UCSD-AML1 (cell line): Measurements from ENCODE around the gene FBP2.
A peak's percentile ranks its signal among the peaks of the same experiment; 100 is the strongest.
"Not testable (repeated sequence)": the region's sequence is repeated elsewhere in the genome, so short reads cannot be mapped to it uniquely, and the experiment has no call there.

ENCODE experiments used
- DNase-seq: peaks from one replicate; lab custom pipeline; 2025; ENCODE audit not compliant: unreplicated experiment; lab: John Stamatoyannopoulos, UW

Gene FBP2

DNA sequence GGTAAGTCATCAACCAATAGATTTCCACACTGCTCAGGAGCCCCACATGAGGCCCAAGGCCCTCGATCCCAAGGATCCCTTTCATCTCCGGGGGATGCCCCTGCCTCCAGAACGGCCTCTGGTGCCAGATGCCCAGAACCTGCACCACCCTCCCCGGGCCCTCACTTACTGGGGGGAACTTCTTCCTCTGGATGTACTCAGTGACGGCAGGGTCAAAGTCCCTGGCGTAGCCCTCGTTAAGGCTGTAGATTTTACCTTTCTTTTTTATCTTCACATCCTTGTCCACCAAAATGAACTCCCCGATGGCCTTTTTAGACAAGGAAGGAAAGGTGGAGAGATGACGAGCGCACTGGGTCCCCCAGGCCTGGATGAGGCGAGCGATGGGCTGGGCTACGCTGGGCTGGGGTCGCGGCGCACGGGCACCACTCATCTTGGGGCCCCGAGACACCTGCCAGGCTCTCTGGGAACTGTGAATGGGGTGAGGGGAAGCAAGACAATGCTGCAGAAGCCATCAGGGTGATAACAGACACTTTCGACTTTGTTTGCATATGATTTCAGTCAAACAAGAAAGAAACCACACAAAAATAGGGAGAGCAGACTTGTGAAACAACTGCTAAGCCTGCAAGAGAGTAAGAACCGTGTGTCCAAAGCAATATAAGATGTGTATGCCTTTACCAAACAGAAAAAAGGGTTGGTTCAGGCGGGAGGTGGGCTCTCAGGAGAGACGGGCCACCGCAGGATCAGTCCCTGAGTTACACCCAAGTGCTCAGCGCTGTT is 13.2 kb upstream of the FBP2 start:
- no peak for DNase-seq

DNA sequence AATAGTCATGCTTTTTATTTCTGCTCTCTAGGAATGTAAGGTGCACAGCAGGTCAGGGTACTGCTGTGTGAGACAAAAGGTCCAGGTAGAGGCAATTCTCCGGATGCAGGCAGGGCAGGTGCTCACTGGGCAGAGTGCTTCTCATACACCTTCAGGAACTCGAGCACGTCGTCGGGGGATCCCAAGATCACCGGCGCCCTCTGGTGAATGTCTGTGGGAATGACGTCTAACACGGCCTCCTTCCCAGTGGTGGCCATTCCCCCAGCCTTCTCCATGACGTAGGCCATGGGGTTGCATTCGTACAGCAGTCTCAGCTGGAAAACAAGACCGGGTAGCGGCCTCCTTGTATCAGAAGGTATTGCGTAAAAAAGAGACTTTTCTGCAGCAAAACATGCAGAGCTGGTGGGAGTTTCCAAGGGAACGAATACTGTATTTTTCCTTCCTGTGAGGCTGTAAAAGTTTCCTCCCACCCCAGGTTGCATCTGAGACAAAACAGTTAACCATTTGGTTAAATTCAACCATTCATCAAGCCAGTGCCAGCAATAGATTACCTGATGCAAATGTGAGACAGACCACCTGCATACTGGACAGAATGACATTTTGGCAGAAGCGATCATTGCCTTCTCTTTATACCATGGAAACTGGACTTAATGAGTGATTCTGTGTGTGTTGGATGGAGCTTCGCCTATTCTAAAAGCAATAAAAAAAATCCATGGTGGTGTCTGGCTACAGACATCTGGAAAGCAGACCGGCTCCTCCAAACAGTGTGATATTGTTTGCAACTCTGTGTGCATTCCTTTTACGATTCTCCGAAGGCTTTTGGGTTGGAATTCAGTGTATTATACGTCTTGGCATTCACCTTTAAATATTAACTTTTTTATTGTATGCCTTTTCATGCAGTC is 9.9 kb upstream of the FBP2 start:
- peak; percentile 69 for DNase-seq

DNA sequence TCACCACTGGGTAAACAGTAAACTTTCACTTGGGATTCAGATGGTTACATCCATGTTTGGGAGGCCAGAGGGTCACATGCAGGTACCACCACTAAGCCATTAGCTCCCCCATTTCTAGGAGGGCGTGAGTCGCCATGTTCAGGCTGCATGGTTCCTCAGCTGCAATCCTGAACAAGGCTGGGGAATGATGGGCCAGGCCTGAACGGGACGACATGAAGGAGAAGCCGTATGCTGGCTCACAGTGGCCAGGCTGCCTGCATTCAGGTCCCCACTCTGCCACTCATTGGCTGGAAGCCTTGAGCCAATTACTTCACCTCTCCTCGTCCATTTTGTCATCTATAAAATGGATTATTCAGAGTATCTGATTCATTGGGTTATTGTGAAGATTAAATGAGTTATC is 9.0 kb upstream of the FBP2 start:
- DNase-seq: no peak

DNA sequence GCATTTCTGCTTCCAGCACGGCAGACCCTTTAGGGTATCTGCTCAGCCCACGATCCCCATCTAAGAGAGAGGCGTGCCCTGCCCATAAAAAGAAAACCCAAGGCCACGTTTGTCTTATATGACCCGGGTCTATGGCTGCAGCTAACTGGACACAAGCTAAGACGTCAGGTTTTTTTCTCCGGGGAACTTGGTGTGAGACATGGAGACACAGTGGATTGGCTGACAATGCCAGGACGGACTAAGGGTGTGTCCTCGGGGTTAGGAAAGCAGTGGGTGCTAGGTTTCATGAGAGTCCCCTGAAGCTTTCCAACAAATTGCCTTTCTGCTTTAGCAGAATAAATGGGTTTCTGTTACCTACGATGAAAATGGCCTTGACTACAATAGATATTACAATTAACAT is 7.1 kb upstream of the FBP2 start:
- no peak for DNase-seq

DNA sequence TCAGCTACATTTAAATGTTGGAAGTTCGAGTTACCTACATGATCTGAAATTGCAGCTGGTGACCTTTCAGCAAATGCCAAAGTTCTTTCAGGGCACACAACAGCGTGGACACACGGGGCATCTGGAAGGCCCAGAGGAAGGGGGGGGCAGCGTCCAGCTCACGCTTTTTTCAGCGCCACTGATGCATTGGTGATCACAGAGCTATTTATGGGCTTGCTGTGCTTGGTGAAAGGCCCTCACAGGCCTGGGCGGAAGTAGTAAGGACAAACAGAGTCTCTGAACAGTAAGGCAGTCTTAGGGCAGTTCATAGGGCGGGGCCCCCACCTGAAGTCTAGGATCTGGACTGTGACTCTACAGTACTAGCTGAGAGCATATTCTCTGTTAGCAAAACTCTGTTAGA is 6.6 kb upstream of the FBP2 start:
- no peak for DNase-seq

DNA sequence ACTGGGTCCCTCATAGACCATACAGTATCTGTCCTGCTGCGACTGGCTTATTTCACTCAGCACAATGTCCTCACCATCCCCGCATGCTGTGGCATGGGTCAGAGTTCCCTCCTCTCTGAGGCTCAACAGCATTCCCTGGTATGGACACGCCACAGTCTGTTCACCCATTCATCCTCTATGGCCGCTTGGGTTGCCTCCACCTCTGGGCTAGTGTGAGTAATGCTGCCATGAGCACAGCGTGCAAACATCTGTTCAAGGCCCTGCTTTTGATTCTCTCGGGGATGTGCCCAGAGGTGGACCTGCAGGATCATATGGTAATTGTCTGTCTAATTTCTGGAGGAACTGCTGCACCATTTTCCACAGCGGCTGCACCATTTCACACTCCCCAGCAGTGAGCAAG is 5.5 kb upstream of the FBP2 start:
- DNase-seq: no peak

DNA sequence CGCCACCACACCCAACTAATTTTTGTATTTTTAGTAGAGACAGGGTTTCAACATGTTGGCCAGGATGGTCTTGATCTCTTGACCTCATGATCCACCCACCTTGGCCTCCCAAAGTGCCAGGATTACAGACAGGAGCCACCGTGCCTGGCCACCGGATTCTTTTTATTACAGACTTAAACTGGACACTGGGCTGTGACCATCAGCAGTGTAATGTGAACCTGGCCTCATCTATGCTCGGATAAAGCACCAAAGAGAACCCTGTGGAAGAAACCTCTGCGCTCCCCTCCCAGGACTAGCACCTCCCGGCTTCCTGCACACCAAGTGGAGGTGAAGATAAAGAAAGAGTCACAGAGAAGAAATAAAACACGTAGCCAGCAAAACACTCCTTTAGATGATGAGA is 941 bp downstream of the FBP2 start:
- DNase-seq: not testable (repeated sequence)

DNA sequence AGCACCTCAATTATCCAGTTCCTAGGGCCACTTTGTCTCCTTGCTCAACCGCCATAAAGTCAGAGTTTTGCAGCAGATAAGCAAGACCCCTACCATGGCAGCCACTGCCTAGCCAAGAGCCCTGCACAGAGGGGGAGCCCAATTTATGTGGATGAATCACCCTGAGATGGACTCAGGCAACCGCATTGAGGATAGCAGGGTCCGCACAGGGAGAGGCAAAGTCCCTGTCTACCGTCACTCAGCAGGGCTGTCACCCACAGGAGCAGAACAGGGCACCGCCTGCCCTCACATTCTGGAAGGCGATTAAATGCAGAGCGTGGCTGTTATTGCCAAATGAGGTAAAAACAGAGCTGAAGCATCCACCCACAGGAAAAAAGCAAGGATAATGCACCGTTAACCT is 1.7 kb downstream of the FBP2 start:
- DNase-seq: no peak

DNA sequence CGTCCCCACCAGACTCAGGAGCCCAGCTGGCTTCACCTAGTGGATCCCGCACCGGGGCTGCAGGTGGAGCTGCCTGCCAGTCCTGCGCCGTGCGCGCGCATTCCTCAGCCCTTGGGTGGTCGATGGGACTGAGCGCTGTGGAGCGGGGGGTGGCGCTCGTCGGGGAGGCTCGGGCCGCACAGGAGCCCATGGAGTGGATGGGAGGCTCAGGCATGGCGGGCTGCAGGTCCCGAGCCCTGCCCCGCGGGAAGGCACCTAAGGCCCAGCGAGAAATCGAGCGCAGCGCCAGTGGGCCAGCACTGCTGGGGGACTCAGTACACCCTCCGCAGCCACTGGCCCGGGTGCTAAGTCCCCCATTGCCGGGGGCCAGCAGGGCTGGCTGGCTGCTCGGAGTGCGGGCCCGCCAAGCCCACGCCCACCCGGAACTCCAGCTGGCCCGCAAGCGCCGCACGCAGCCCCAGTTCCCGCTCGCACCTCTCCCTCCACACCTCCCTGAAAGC is 2.5 kb downstream of the FBP2 start:
- not testable (repeated sequence) for DNase-seq

DNA sequence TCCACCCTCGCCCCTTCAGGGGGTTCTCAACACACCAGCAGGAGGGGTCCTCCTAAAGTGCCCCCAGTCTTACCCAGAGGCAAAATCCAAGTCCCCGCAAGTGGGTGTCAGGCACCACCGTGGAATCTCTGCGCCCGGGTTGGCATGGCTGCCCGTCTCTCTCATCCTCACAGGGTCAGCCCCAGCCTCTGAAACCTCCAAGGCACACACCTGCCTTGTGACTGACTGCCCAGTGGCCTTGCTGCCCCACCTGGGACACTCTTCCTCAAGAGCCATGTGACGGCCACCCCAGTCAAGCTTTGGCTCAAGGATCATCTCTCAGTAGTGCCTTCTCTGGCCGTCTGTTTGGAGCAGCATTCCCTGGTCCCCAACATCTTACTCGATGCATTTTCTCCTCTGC is 4.9 kb downstream of the FBP2 start:
- no peak for DNase-seq

DNA sequence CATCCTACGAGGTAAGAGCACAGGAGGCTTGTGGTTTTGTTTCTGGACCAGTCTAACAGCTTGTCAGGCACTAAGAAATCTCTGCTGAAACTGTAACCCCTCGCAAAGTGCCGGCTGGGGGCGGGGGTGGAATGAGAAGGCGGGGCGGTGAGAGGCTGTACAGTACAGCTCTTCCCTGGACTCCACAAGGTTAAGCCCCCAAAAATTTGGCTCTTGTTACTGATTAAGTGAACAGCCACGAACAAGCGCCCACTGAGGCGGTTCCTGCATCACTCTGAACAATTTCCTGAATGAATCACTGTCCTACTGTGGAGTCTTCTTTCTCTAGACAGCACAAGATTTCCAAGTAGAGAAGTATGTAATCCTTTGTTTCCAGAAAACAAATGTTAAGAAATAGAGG is 6.8 kb downstream of the FBP2 start:
- DNase-seq: no peak

DNA sequence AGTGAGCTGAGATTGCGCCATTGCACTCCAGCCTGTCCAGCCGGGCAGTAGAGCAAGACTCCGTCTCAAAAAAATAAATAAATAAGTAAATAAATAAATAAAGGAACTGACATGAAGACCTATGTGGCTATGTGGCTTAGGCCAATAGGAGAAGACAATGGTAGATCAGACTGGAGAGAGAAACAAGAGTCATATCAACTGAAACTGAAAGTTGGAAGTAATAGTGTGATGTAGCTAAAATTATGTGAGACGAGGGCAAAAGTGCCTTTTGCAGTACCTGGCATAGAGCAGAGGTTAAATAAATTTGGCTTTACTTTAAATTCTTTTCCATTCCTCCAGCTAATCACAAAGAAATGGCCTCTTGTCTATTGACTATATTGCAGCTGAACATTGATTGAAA is 7.3 kb downstream of the FBP2 start:
- DNase-seq: no peak

DNA sequence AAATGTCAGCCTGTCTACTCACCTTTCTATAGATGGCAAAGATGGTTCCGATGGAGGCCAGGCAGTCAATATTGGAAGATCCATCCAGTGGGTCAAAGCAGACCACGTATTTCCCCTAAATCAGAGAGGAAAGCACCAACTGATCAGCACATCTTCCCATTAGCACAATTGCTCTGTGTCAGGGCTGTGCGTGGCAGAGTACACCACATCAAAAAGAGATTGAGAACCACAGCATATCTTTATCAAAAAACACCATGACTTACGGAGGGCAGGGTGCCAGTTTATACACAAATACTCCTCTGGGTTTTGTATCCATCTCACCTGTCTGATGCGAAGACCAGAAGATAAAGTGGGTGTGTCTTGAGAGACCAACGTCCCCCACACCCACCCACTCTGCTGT is 9.1 kb downstream of the FBP2 start:
- DNase-seq: no peak

DNA sequence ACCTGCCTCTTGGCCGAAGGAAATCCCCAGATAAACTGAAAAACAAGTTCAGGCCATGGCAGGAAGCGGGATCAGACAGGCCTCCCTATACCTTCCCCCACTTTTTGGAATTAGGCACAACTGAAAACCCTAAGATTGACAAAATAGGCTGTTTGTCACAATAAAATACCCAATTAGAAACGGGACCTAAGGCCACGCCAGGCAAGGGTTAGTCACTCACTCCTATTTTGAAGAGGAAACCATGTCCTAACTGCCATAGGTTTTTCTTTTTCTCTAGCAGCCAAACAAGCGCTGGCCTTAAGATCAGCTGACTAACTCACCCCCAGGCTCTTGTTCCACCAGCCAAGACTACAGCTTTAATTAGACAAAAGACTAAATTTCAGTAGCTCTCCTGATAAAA is 11.9 kb downstream of the FBP2 start:
- no peak for DNase-seq

DNA sequence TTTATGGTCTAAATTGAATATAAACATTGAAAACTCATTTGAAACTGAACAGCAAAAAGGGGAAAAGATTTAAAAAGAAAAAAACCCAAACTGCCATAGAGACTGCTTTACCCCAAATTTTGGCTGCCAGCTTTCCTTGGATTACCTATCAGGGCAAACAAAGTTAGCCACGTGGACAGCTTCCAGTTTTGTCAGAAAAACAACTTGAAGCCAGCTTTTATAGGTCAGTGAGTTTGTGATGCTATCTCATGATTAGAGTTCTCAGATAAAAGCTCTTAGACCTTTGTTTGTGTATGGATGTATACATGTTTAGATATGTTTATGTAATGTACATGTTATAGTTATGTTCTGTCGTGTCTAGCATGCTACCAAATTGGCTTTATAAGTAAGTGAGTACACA is 16.1 kb downstream of the FBP2 start:
- DNase-seq: no peak

DNA sequence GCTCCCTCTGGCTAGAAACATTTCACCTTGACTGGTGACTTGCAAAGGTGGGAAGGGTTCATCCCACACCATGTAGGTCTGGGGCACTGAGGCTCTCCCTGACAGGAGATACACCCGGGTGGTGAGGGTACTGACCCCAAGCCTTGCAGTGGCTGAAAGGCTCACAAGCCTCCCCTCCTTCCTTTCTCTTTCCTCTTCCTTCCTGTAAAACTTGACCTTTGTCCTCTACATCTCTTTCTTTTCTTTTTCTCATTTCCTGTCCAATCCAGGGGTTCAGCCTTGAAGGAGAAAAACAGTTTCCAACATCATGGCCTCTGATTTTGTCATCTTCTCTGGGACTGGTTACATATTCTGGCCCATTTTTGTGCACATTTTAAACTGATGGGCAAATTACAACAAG is 16.6 kb downstream of the FBP2 start:
- no peak for DNase-seq

DNA sequence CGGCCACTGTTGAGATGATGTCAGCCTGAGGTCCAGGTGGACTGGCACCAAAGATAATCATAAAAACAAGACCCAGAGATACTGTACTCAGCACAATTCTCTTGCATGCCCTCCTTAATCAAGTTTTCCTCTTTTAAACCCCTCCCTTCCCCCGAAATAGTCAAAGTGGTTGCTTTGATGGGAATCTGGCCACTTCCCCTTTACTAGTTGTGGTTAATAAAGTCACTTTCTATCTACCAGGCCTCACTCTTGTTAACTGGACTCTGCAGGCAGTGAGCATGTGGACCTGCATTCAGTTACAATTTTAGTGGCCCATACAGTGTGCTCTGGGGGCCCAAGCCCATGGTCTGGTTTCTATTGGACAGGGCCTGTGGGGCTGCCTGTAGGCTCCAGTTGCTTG is 17.5 kb downstream of the FBP2 start:
- no peak for DNase-seq

DNA sequence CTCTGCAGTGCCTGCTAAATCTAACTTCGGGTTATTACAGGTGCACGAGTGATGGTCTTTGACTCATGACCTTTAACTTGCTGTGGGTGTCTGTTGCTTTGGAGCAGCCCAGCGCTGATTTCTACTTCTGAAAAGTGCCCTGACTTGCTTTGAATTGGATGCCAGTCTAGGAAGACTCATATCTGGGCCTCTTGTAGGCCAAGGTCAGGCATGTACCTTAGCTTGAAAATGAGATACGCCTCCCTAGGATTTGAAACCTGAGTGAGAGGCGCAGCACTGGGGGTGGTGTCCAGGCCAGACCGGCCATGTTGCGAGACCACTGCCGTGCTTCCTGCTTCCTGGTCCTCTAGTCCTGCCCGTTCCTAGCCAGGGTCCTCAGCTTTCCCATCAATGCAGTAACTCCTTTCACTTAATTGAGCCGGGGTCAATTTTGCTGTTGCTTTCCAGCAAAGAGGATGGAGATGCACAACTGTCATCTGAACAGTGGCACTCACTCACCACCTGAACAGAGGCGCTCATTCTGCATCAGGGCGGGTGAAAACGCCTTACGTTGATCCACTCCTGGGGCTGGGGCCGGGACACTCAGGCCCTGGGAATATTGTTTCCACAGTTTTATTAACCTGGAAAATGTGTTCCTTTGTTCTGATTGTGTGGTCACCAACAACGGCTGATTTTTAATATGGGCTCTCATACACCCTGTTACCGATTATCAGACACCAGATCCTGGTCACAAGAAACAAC is 24.5 kb downstream of the FBP2 start:
- DNase-seq: no peak

DNA sequence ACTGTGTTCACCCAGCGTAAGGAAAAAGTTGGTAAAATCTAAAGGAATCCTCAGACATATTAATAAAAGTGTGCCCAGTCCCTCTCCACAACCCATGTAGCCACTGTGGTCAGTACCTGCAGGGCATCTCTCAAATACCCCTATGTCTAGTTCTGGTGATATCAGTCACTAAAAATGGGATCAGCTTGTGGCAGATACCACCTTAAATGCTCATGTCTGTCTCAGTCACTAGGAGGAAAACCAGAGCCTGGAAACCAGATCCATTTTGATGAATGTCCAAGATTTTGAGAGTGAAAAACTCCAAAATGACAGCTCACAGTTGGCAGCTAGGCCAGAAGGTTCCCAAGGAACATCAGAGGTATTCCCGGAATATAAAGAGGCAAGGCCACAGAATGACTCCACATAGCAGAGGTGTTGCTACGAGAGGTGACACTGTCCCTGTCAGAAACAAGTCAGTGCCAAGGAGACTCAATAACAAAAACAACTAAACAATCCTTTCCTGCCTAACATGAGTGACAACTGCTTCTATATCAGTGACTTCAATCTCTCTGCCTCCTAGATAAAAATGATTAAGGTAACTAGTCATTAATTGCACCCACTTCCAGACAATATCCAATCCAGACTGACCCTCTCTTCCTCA is 25.3 kb downstream of the FBP2 start:
- DNase-seq: no peak

DNA sequence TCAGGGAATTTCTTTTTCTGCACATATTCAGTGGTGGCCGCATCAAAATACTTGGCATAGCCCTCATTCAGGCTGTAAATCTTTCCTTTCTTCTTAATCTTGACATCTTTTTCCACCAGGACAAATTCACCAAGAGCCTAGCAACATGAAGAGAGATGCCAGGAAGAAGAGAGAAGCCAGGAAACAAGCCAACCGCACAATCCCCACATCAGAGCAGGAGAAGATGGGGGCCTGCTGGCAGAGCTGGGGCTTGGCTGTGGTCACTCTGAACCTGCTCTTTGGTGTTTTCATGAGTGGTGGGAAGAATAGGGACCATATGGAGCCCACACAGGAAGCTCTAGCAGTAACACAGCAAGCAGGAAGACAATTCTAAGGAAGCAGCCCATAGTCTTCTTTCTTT is 26.4 kb downstream of the FBP2 start:
- DNase-seq: no peak

DNA sequence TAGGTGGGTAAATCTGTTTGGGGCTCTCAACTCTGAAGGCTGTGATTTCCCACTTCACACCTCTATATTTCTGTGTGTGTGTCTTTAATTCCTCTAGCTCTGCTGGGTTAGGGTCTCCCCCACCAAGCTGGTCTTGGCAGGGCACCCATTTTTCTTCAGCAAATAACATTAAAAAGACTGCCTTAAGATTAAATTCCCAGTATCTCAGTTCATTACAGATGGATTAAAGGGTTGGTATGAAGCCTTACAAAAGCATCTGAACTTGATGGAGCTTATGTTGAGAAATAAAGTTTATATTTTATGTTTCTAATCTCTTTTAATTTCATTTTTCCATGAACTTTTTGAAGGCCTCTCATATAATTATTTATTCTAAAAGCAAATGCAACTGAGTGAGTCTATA is 27.1 kb downstream of the FBP2 start:
- DNase-seq: no peak
